Anterior cingulate cortex (tissue), 58 donors: ENCODE measurements around the gene PKNOX2.
A peak's percentile ranks its signal among the peaks of the same experiment; 100 is the strongest.

ENCODE experiments used
- DNase-seq, 58 donors: peaks; one replicate each; lab custom pipeline; 2025; lab: John Stamatoyannopoulos, UW

Gene PKNOX2

GRCh38 chr11:125164422-125165110 is at the start of gene PKNOX2:
TSS of gene PKNOX2 (plus strand) at chr11:125164751. CDS start at chr11:125351306, 186,555 bp downstream.
- peak in 57 of 58 donors; percentile 48 to 94 (median 77) for DNase-seq

- DNase-seq: no peak
Measured at GRCh38 chr11:125117429-125117828, 47.1 kb upstream of the PKNOX2 start.

GRCh38 chr11:125123194-125123946 is 41.2 kb upstream of the PKNOX2 start:
- DNase-seq: no peak

GRCh38 chr11:125123947-125124617 is 40.5 kb upstream of the PKNOX2 start:
- peak in 13 of 58 donors; percentile 3 to 23 (median 8) for DNase-seq

- DNase-seq: no peak
Measured at GRCh38 chr11:125124618-125124992, 39.9 kb upstream of the PKNOX2 start.

GRCh38 chr11:125128450-125128849 is 36.1 kb upstream of the PKNOX2 start:
- DNase-seq: no peak

GRCh38 chr11:125129316-125129993 is 35.1 kb upstream of the PKNOX2 start:
- no peak for DNase-seq

GRCh38 chr11:125132071-125132470 is 32.5 kb upstream of the PKNOX2 start:
- no peak for DNase-seq

GRCh38 chr11:125132596-125132995 is 32.0 kb upstream of the PKNOX2 start:
- no peak for DNase-seq

GRCh38 chr11:125136001-125136400 is 28.6 kb upstream of the PKNOX2 start:
- DNase-seq: no peak

- no peak for DNase-seq
Measured at GRCh38 chr11:125138966-125139365, 25.6 kb upstream of the PKNOX2 start.

GRCh38 chr11:125139778-125140177 is 24.8 kb upstream of the PKNOX2 start:
- no peak for DNase-seq

- DNase-seq: no peak
Measured at GRCh38 chr11:125140233-125140632, 24.3 kb upstream of the PKNOX2 start.

GRCh38 chr11:125141178-125141577 is 23.4 kb upstream of the PKNOX2 start:
- no peak for DNase-seq

- DNase-seq: peak in 28 of 58 donors; percentile 5 to 54 (median 22)
Measured at GRCh38 chr11:125141686-125142535, 22.6 kb upstream of the PKNOX2 start.

GRCh38 chr11:125146232-125146631 is 18.3 kb upstream of the PKNOX2 start:
- DNase-seq: no peak

- no peak for DNase-seq
Measured at GRCh38 chr11:125147280-125147679, 17.3 kb upstream of the PKNOX2 start.

GRCh38 chr11:125148011-125148410 is 16.5 kb upstream of the PKNOX2 start:
- DNase-seq: no peak

GRCh38 chr11:125148743-125149142 is 15.8 kb upstream of the PKNOX2 start:
- no peak for DNase-seq

- DNase-seq: no peak
Measured at GRCh38 chr11:125153837-125154236, 10.7 kb upstream of the PKNOX2 start.
